ENCODE data around the gene ANXA6. TPM values are rescaled to one million over a fixed set of nuclear protein-coding genes. Genes with fewer than 3 reads are reported as not detected.

The ANXA6 gene
- total and polyA plus RNA-seq, 10 of the 15 experiments (the other 5 are each of a cell fraction or from before 2014, with no cell fraction given): 44.0 to 571 (median 465) TPM

DNA sequence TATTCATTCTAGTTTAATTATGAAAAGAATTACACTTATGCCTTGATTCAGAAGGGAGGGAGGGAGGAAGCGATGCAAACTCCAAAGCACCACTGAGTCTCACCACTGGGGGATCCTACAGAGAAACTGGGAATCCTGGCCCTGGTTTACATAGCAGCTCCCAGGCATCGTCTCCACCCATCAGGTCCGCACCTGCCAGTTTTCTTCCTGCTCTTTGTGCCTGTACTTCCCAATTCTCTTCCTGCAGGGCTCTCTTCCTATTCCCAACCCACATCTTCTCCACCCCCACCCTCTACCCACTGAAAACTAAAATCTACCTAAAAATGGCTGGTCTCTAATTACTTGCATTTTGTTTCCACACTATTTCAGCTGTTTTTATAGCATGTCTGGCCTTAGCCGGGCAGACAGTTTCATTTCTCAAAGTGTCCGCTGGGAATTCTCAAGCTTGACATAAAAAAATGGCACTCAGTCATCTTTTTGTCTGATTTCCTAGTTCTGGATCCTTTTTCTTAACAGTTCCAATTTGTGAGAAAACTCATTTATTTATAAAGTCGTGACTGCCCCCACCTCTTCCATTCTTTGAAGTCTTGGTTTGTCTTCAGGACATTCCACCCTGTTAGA, 75.2 kb downstream of the ANXA6 start (continued):
- TF ChIP-seq, protein P1, sequence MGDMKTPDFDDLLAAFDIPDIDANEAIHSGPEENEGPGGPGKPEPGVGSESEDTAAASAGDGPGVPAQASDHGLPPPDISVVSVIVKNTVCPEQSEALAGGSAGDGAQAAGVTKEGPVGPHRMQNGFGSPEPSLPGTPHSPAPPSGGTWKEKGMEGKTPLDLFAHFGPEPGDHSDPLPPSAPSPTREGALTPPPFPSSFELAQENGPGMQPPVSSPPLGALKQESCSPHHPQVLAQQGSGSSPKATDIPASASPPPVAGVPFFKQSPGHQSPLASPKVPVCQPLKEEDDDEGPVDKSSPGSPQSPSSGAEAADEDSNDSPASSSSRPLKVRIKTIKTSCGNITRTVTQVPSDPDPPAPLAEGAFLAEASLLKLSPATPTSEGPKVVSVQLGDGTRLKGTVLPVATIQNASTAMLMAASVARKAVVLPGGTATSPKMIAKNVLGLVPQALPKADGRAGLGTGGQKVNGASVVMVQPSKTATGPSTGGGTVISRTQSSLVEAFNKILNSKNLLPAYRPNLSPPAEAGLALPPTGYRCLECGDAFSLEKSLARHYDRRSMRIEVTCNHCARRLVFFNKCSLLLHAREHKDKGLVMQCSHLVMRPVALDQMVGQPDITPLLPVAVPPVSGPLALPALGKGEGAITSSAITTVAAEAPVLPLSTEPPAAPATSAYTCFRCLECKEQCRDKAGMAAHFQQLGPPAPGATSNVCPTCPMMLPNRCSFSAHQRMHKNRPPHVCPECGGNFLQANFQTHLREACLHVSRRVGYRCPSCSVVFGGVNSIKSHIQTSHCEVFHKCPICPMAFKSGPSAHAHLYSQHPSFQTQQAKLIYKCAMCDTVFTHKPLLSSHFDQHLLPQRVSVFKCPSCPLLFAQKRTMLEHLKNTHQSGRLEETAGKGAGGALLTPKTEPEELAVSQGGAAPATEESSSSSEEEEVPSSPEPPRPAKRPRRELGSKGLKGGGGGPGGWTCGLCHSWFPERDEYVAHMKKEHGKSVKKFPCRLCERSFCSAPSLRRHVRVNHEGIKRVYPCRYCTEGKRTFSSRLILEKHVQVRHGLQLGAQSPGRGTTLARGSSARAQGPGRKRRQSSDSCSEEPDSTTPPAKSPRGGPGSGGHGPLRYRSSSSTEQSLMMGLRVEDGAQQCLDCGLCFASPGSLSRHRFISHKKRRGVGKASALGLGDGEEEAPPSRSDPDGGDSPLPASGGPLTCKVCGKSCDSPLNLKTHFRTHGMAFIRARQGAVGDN (IDR thresholded peaks at IDR 0.05): 0 out of 2 replicates have a peak, but pooled peaks have one; percentile 45
- TF ChIP-seq POU2F2 (IDR thresholded peaks at IDR 0.05; ENCODE audit: borderline replicate concordance, low read depth, low read length): 0 out of 3 replicates have a peak, but pooled peaks have one; percentile 21
- TF ChIP-seq WRNIP1 (IDR thresholded peaks at IDR 0.05; ENCODE audit: borderline replicate concordance, low read depth, low read length): 0 out of 2 replicates have a peak, but pooled peaks have one; percentile 75
- TF ChIP-seq IKZF1 (conservative IDR thresholded peaks at IDR 0.05): peak; percentile 73
- TF ChIP-seq, protein P2, sequence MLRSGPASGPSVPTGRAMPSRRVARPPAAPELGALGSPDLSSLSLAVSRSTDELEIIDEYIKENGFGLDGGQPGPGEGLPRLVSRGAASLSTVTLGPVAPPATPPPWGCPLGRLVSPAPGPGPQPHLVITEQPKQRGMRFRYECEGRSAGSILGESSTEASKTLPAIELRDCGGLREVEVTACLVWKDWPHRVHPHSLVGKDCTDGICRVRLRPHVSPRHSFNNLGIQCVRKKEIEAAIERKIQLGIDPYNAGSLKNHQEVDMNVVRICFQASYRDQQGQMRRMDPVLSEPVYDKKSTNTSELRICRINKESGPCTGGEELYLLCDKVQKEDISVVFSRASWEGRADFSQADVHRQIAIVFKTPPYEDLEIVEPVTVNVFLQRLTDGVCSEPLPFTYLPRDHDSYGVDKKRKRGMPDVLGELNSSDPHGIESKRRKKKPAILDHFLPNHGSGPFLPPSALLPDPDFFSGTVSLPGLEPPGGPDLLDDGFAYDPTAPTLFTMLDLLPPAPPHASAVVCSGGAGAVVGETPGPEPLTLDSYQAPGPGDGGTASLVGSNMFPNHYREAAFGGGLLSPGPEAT (IDR thresholded peaks at IDR 0.05; ENCODE audit: low read depth): peak; percentile 29; the same call in 1 of the 2 replicates
- 0 out of 2 replicates have a peak, but pooled peaks have one; percentile 47 for TF ChIP-seq GATAD2B (conservative IDR thresholded peaks at IDR 0.05; ENCODE audit: low read depth)
- TF ChIP-seq, protein P3, sequence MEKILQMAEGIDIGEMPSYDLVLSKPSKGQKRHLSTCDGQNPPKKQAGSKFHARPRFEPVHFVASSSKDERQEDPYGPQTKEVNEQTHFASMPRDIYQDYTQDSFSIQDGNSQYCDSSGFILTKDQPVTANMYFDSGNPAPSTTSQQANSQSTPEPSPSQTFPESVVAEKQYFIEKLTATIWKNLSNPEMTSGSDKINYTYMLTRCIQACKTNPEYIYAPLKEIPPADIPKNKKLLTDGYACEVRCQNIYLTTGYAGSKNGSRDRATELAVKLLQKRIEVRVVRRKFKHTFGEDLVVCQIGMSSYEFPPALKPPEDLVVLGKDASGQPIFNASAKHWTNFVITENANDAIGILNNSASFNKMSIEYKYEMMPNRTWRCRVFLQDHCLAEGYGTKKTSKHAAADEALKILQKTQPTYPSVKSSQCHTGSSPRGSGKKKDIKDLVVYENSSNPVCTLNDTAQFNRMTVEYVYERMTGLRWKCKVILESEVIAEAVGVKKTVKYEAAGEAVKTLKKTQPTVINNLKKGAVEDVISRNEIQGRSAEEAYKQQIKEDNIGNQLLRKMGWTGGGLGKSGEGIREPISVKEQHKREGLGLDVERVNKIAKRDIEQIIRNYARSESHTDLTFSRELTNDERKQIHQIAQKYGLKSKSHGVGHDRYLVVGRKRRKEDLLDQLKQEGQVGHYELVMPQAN (conservative IDR thresholded peaks at IDR 0.05): 0 out of 2 replicates have a peak, but pooled peaks have one; percentile 27
- TF ChIP-seq, protein P4, sequence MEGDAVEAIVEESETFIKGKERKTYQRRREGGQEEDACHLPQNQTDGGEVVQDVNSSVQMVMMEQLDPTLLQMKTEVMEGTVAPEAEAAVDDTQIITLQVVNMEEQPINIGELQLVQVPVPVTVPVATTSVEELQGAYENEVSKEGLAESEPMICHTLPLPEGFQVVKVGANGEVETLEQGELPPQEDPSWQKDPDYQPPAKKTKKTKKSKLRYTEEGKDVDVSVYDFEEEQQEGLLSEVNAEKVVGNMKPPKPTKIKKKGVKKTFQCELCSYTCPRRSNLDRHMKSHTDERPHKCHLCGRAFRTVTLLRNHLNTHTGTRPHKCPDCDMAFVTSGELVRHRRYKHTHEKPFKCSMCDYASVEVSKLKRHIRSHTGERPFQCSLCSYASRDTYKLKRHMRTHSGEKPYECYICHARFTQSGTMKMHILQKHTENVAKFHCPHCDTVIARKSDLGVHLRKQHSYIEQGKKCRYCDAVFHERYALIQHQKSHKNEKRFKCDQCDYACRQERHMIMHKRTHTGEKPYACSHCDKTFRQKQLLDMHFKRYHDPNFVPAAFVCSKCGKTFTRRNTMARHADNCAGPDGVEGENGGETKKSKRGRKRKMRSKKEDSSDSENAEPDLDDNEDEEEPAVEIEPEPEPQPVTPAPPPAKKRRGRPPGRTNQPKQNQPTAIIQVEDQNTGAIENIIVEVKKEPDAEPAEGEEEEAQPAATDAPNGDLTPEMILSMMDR (IDR thresholded peaks at IDR 0.05 in 2 of 3, conservative IDR thresholded peaks at IDR 0.05 in 1 of 3; ENCODE audit: control insufficient read depth in 2 of 3, extremely low read depth in 1 of 3, insufficient read depth in 1 of 3, low read depth in 3 of 3, low read length in 3 of 3): peak; percentile 7 to 42 (median 30); a peak in 2 of 6 replicates
